DOHH2 (cell line): Measurements from ENCODE around the gene EPHA5.

ENCODE experiments used
- H3F3A ChIP-seq: fragments of 200-600 bp; sonication (generic), shearing (Covaris generic); 2 replicates; pipeline ENCODE4 v1.6.0; 2016; ENCODE audit warnings: antibody characterized with exemption, mild to moderate bottlenecking; ENCODE audit not compliant: control insufficient read depth, insufficient read depth
- H3K27ac ChIP-seq: fragments of 200-600 bp; sonication (generic); 2 replicates; pipeline ENCODE4 v1.5.1; 2014; ENCODE audit warnings: low read depth, mild to moderate bottlenecking, low read length, moderate library complexity
- H3K27me3 ChIP-seq: fragments of 200-600 bp; sonication (generic); 2 replicates; pipeline ENCODE4 v1.6.1; 2014; ENCODE audit warnings: mild to moderate bottlenecking, low read length, mixed read lengths; ENCODE audit not compliant: control insufficient read depth
- H3K36me3 ChIP-seq: fragments of 200-600 bp; sonication (generic); 2 replicates; pipeline ENCODE4 v1.6.1; 2014; ENCODE audit warnings: mild to moderate bottlenecking, low read length, moderate library complexity, mixed read lengths; ENCODE audit not compliant: control insufficient read depth
- H3K4me1 ChIP-seq: fragments of 200-600 bp; sonication (generic); 2 replicates; pipeline ENCODE4 v1.6.1; 2014; ENCODE audit warnings: mild to moderate bottlenecking, low read length, mixed read lengths; ENCODE audit not compliant: control insufficient read depth
- H3K4me2 ChIP-seq: fragments of 200-600 bp; sonication (generic); 2 replicates; pipeline ENCODE4 v1.6.0; 2014; ENCODE audit warnings: mild to moderate bottlenecking, low read length, moderate library complexity
- H3K4me3 ChIP-seq: fragments of 200-600 bp; sonication (generic); 2 replicates; pipeline ENCODE4 v1.5.1; 2014; ENCODE audit warnings: mild to moderate bottlenecking, low read length, mixed read lengths
- H3K79me2 ChIP-seq: fragments of 200-600 bp; sonication (generic); 2 replicates; pipeline ENCODE4 v1.6.1; 2014; ENCODE audit warnings: mild to moderate bottlenecking, low read length, mixed read lengths; ENCODE audit not compliant: control insufficient read depth
- H3K9me2 ChIP-seq: fragments of 200-600 bp; sonication (generic); replicated peaks from 2 replicates; pipeline ENCODE4 v1.6.1; 2014; ENCODE audit warnings: mild to moderate bottlenecking, low read length, mixed read lengths; ENCODE audit not compliant: control insufficient read depth
- H3K9me3 ChIP-seq: fragments of 200-600 bp; sonication (generic); 2 replicates; pipeline ENCODE4 v1.6.1; 2014; ENCODE audit warnings: antibody characterized with exemption, low read length, mixed read lengths; ENCODE audit not compliant: control insufficient read depth, insufficient read depth
- H4K20me1 ChIP-seq: fragments of 200-600 bp; sonication (generic); 2 replicates; pipeline ENCODE4 v1.6.0; 2014; ENCODE audit warnings: low read depth, mild to moderate bottlenecking, antibody characterized with exemption, low read length, moderate library complexity; ENCODE audit not compliant: control insufficient read depth, insufficient read depth
- EZH2phosphoT487 ChIP-seq: fragments of 200-600 bp; sonication (generic); IDR thresholded peaks from 2 replicates; pipeline ENCODE4 v1.6.1; 2017; ENCODE audit warnings: borderline replicate concordance, mild to moderate bottlenecking, antibody characterized with exemption, low read length, moderate library complexity, mixed read lengths
- TF ChIP-seq, protein P1 (sequence below): fragments of 200-600 bp; sonication (generic); IDR thresholded peaks from one replicate; pipeline ENCODE4 v1.5.1; 2014; ENCODE audit warnings: antibody characterized with exemption, mild to moderate bottlenecking, low read depth, low read length; ENCODE audit not compliant: poor library complexity, severe bottlenecking

EPHA5 gene

DNA sequence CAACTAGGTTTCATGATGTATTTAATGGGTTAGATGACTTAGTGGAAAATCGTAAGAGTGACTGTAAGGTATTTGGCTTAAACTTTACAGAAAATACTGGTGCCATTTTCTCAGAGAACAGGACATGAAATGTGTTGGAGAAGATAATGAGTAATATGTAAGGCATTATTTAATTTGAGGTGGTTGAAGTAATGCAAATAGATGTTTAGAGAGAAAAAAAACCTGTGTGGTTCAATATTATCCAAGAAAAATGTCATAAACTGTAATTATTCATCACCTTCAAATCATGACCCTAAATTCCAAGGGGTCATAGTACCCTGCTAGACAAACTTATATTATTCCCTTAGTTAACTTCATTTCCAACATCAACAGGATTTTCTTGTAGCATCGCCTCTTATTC lies 171.7 kb downstream of the EPHA5 start:
- H3K9me2 ChIP-seq: no peaks in the 10 kb centered on the region
- TF ChIP-seq, protein P1, sequence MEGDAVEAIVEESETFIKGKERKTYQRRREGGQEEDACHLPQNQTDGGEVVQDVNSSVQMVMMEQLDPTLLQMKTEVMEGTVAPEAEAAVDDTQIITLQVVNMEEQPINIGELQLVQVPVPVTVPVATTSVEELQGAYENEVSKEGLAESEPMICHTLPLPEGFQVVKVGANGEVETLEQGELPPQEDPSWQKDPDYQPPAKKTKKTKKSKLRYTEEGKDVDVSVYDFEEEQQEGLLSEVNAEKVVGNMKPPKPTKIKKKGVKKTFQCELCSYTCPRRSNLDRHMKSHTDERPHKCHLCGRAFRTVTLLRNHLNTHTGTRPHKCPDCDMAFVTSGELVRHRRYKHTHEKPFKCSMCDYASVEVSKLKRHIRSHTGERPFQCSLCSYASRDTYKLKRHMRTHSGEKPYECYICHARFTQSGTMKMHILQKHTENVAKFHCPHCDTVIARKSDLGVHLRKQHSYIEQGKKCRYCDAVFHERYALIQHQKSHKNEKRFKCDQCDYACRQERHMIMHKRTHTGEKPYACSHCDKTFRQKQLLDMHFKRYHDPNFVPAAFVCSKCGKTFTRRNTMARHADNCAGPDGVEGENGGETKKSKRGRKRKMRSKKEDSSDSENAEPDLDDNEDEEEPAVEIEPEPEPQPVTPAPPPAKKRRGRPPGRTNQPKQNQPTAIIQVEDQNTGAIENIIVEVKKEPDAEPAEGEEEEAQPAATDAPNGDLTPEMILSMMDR: no peak
- H4K20me1 ChIP-seq: no peaks in the 10 kb centered on the region
- no peaks in the 10 kb centered on the region for H3K79me2 ChIP-seq
- no peaks in the 10 kb centered on the region for H3K9me3 ChIP-seq
- H3K27me3 ChIP-seq: no peaks in the 10 kb centered on the region
- H3K4me1 ChIP-seq: no peaks in the 10 kb centered on the region
- H3F3A ChIP-seq: no peaks in the 10 kb centered on the region
- H3K36me3 ChIP-seq: no peaks in the 10 kb centered on the region
- H3K4me2 ChIP-seq: no peak overlapping the region
- no peak overlapping the region for H3K27ac ChIP-seq
- H3K4me3 ChIP-seq: no peak overlapping the region

DNA sequence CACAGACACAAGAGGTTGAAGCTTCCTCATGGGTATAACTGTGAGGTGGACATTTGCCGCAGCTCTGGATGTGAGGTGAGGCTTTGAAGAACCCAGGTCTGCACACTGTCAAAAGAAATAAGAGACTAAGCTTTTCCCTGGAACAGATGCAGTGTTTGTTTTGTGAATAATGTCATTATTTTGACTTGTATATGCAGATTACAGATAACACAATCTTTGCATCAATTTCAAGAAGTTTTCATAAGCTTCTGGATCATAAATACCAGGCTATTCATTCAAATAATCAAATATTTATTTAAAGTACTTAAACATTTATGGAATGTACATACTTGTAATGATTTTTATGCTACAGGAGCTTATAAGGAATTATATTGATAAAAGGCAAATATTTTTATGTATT lies 174.8 kb downstream of the EPHA5 start:
- H3K4me1 ChIP-seq: no peaks in the 10 kb centered on the region
- H4K20me1 ChIP-seq: no peaks in the 10 kb centered on the region
- H3K9me3 ChIP-seq: no peaks in the 10 kb centered on the region; the same call in 1 of the 2 replicates
- H3K27me3 ChIP-seq: no peaks in the 10 kb centered on the region
- no peak overlapping the region for H3K4me3 ChIP-seq
- no peaks in the 10 kb centered on the region for H3K9me2 ChIP-seq
- no peaks in the 10 kb centered on the region for H3K36me3 ChIP-seq
- no peaks in the 10 kb centered on the region for H3K79me2 ChIP-seq
- TF ChIP-seq, protein P1: no peak
- TF ChIP-seq EZH2phosphoT487: no peak
- no peak overlapping the region for H3K4me2 ChIP-seq
- H3F3A ChIP-seq: no peaks in the 10 kb centered on the region
- no peak overlapping the region for H3K27ac ChIP-seq

DNA sequence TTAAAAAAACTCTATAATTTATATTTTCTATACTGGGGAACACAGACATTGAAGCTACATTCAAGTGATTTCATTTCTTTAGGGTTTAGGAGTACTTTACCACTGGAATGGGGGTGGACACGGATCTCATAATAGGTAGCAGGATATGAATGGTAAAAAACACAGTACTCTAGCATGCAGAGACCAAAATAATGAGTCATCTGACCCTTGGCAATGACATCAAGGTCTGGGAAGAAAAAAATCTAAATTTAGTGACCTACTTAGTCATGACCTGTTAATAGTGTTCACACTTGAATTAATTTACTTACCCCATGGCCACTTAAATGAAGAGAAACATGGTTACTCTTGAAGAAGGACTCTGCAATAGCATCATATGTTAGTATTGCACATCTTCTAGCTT lies 187.9 kb downstream of the EPHA5 start:
- Histone ChIP-seq H3K27me3 (no peaks in the 10 kb centered on the region), H3K36me3 (no peaks in the 10 kb centered on the region), H3F3A (no peaks in the 10 kb centered on the region), H3K9me3 (no peaks in the 10 kb centered on the region), H3K9me2 (no peaks in the 10 kb centered on the region), H3K79me2 (no peaks in the 10 kb centered on the region), H3K27ac (no peak overlapping the region), H4K20me1 (no peaks in the 10 kb centered on the region), H3K4me2 (no peak overlapping the region), H3K4me1 (no peaks in the 10 kb centered on the region), H3K4me3 (no peak overlapping the region)
- TF ChIP-seq, protein P1: no peak
- TF ChIP-seq EZH2phosphoT487: no peak

DNA sequence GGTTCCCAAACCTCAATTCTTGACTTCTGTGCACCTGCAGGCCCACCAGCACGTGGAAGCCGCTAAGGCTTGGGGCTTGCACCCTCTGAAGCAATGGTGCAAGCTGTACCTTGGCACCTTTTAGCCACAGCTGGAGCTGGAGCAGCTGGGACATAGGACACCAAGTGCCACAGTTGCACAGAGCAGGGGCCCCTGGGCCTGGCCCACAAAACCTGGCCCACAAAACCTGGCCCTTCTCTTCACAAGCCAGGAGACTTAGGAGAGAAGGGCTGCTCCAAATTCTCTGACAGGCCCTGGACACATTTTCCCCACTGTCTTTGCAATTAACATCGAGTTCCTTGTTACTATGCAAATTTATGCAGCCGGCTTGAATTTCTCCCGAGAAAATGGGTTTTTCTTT lies 197.8 kb downstream of the EPHA5 start:
- Histone ChIP-seq H3K9me2 (no peaks in the 10 kb centered on the region), H3K4me1 (no peaks in the 10 kb centered on the region), H3K79me2 (no peaks in the 10 kb centered on the region), H3K9me3 (no peaks in the 10 kb centered on the region), H3F3A (no peaks in the 10 kb centered on the region), H3K4me2 (no peak overlapping the region), H3K4me3 (no peak overlapping the region), H3K27ac (no peak overlapping the region), H3K27me3 (no peaks in the 10 kb centered on the region), H3K36me3 (no peaks in the 10 kb centered on the region), H4K20me1 (no peaks in the 10 kb centered on the region)
- no peak for TF ChIP-seq EZH2phosphoT487
- TF ChIP-seq, protein P1: no peak
